ENCODE measurements around the gene TSC22D2.
"Not testable (repeated sequence)": the region's sequence is repeated elsewhere in the genome, so short reads cannot be mapped to it uniquely, and the experiment has no call there.

TSC22D2 gene

GRCh38 chr3:150449169-150449721, 41.1 kb downstream of the TSC22D2 start:
- DNase-seq (ENCODE audit: low spot score): peak; percentile 37

- DNase-seq (ENCODE audit: low spot score): no peak
These were observed 42.8 kb downstream of the TSC22D2 start for GRCh38 chr3:150450916-150451315.

DNA sequence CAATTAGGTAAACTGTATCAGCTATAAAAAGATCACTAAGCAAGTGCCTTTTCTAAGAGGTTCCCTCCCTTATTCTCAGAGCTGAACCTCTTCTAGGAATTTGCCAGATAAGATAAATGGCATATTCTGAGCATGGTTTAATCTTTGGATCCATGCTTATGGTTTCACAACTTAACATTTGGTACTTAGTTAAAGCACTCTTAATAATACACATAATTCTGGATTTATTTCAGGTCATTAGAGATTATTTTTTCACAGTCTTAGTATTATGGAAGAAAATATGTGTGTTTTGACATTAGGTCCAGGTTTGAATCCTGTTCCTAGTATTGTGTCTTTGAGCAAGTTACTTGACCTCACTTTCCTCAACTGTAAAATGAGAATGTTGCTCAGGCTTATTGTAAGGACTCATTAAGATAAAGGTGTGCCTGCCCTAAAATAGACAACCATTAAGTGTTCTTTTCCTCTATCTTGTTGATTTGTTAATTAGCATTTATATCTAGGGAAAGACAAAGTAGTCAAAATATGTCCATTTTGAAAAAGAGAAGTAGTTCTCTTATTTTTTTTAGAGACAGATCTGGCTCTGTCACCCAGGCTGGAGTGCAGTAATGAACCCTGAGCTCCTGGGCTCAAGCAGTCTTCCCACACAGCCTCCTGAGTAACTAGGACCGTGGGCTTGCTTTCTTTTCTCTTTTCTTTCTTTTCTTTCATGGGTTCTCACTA, 43.4 kb downstream of the TSC22D2 start:
- no peak for DNase-seq (ENCODE audit: low spot score)

- no peak for DNase-seq (ENCODE audit: low spot score)
These were observed 45.3 kb downstream of the TSC22D2 start for GRCh38 chr3:150453353-150453752.

DNA sequence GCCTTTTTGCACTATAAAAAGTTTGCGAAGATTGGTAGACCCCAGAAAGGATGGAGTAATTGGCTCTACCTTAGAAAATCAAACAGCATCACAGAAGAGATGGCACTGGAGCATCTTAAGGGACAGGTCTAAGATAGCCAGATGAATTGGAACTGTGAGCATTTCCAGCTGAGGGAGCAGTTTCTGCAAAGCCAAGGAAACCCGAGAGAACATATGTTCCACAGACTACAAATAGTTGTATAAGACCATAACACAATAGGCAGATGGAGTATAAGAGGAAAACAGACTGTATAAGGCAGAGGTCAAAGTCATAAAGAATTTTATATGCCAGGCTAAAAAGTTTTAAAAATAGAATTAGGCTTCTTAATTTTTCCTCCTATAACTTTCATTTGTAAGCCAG, 46.0 kb downstream of the TSC22D2 start:
- no peak for DNase-seq (ENCODE audit: low spot score)

DNA sequence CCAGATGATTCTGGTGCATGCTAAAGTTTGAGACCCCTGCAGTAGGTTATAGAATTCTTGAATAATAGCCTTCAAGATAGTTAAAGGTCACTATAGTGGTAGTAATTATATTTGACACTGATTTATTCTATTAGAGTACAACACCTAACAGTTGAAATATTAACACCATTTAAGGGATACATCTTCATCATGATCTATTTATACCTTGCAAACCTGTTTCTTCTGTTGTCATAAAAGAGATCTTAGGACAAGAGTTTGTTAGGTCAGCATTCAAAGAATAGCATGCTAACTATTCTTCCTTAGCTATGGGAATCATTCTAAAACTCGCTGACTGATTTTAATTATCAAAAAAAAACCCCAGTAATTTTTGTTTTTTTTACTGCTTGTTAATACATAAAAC, 46.5 kb downstream of the TSC22D2 start:
- DNase-seq (ENCODE audit: low spot score): no peak

DNA sequence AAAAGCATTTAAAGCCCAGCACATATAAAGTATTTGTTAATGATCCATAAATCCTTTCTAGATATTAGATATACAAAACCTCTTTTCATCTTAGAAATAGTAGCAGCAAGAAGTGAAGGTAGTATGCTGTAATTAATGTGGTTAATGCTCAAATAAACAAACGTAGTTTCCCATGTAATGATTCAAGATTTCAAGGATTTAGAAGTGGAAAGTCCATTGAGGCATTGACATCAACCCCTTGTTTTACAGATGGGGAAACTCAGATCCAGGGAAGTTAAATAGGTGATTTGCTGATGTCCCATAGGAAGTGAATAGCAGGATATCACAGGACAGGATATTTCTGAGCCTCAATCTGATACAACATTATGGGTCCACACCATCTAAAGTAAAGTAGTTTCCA, 47.2 kb downstream of the TSC22D2 start:
- DNase-seq (ENCODE audit: low spot score): no peak

DNA sequence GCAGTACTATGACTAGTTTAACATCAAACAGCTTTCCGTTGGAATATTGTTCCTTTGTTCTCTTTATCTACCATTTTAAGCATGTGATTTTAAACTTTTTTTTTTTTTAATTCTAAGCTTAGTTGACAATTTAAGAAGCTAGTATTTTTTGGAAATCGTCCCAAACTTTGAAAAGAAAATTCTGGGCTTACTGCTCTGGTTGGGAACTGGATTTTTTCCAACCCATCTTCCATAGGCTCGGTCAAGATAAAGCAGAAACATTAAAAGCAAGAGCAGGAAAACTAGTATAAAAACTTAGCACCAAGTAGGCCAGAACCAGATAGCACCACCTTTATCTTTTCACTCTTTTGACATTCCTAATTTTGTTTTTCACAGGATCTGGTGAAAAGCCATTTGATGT, 49.9 kb downstream of the TSC22D2 start:
- DNase-seq (ENCODE audit: low spot score): no peak

GRCh38 chr3:150460484-150460883, 52.4 kb downstream of the TSC22D2 start:
- DNase-seq (ENCODE audit: low spot score): no peak

- no peak for DNase-seq (ENCODE audit: low spot score)
These were observed 53.3 kb downstream of the TSC22D2 start for GRCh38 chr3:150461399-150461798.

DNA sequence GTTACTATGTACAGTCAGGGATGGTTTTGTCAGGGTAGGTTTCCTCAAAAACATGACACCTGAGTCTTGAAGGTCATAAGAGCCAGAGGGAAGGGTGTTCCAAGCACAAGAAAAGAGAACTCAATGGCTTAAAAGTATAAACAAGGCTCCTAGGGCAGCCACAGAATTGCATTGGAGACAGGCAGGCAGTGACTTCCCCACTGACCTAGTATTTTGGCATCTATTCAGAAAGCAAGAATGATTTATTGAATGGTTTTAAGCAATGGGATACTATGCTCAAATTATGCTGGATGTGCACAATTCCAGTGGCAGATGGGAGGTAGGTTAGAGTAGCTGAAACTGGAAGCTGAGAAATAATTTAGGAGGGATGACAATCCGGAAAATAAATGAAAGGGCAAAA, 54.0 kb downstream of the TSC22D2 start:
- DNase-seq (ENCODE audit: low spot score): no peak

- DNase-seq (ENCODE audit: low spot score): no peak
These were observed 56.6 kb downstream of the TSC22D2 start for GRCh38 chr3:150464684-150465083.

DNA sequence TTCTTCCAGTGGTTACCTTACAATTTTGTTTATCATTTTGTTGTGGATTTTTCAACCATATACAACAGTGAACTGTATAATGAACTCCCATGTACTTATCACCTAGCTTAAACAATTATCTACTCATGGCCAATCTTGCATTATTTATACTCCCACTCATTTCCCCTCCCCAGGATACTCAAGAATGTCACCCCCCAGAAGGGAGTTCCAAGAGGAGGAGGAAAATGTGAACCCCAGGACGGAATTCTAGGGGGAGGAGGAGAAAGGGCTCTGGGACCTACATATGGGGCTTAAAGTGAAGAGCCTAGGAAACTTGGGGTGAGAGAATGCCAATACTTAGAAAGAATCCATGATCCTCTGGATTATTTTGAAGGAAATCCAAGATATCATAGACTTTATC, 59.3 kb downstream of the TSC22D2 start:
- no peak for DNase-seq (ENCODE audit: low spot score)

GRCh38 chr3:150469031-150469930, 61.2 kb downstream of the TSC22D2 start:
- peak; percentile 85 for DNase-seq (ENCODE audit: low spot score)

DNA sequence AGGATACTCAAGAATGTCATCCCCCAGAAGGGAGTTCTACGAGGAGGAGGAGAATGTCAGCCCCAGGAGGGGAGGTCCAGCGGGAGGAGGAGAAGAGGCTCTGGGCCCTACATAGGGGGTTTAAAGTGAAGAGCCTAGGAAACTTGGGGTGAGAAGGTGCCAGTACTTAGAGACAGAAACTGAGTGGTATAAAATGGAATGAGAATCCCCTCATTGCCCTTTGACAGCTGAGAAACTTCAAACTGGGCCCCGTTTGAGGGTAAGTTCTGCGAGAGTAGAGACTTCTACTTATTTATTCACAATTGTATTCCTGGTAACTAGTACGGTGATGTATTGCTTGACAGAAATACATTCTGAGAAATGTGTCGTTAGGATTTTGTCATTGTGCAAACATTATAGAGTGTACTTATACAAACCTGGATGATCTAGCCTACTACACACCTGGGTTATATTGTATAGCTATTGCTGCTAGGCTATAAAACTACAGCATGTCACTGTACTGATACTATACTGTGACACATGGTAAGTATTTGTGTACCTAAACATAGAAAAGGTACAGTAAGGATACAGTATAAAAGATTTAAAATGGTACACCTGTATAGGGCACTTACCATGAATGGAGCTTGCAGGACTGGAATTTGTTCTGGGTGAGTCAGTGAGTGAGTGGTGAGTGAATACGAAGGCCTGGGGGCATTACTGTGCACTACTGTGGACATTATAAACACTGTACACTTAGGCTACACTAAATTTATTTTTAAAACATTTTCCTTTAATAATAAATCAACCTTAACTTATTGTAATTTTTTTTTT, 62.0 kb downstream of the TSC22D2 start:
- DNase-seq (ENCODE audit: low spot score): no peak

- DNase-seq (ENCODE audit: low spot score): no peak
These were observed 64.3 kb downstream of the TSC22D2 start for GRCh38 chr3:150472421-150472820.

DNA sequence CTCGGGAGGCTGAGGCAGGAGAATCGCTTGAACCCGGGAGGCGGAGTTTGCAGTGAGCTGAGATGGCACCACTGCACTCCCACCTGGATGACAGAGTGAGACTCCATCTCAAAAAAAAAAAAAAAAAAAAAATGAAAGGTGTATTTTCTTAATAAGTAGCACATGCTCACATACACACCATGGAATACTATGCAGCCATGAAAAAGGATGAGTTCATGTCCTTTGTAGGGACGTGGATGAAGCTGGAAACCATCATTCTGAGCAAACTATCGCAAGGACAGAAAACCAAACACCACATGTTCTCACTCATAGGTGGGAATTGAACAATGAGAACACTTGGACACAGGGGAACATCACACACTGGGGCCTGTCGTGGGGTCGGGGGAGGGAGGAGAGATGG, 65.1 kb downstream of the TSC22D2 start:
- not testable (repeated sequence) for DNase-seq (ENCODE audit: low spot score)

DNA sequence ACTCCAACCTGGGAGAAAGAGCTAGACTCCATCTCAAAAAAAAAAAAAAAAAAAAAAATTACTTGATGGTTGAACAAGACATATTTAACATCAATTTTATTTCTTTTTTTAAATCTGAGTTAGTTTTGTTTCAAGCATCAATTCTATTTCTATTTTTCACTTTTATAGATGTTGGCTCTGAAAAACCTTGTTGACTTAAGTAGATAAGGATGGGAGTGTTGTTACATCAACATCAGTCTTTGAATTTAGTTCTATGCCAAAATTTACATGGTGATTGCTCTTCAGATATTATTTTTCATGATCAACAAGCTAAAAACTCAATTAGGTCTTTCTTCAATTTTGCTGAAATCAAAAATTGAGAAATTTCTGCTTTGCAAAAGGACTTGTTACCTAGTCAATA, 71.3 kb downstream of the TSC22D2 start:
- DNase-seq (ENCODE audit: low spot score): no peak

- no peak for DNase-seq (ENCODE audit: low spot score)
These were observed 72.8 kb downstream of the TSC22D2 start for GRCh38 chr3:150480877-150481276.

DNA sequence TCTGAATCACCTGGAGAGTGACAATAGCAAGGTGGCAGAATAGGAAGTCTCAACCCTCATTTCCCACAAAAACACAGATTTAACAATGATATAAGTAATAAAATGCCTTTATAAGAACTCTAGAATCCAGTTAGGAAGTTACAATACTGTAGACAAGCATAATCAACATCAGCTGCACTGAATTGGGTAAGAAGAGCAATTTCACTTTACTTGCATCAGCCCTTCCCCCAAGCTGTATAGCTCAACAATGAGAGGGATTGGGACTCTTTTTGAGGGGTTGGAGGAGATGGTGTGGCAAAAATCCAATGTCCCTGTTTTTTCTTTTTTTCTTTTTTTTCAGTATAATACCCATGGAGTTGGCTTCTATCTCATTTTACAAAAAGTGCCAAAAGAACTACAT, 75.1 kb downstream of the TSC22D2 start:
- DNase-seq (ENCODE audit: low spot score): no peak

DNA sequence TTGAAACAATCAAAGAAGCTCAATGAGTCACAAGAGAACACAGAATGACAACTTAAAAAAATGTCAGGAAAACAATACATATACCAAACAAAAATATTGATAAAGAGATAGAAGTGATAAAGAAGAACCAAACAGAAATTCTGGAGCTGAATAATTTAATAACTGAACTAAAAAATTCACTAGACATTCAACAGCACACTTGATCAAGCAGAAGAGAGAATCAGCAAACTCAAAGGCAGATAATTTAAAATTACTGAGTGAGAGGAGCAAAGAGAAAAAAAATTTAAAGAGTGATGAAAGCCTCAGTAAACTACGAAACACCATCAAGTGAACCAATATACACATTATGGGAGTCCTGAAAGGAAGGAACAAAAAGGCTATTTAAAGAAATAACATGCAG, 76.3 kb downstream of the TSC22D2 start:
- no peak for DNase-seq (ENCODE audit: low spot score)

GRCh38 chr3:150488867-150489266, 80.8 kb downstream of the TSC22D2 start:
- DNase-seq (ENCODE audit: low spot score): no peak

All from GM03348 (cell line).